Skeletal muscle cell (primary cell): ENCODE data around the gene BCL7B.
"Not testable (repeated sequence)": the region's sequence is repeated elsewhere in the genome, so short reads cannot be mapped to it uniquely, and the experiment has no call there.

Experiments used
- DNase-seq: peaks from one replicate; pipeline ENCODE4 v3.0.0-alpha.2; 2010; ENCODE audit warnings: low read depth
- H3K4me3 ChIP-seq: 2 replicates; pipeline ENCODE4 v1.5.1; 2011; ENCODE audit warnings: low read depth, mild to moderate bottlenecking, control low read depth, low read length, moderate library complexity

The BCL7B gene

GRCh38 chr7:73512018-73512780, 45.3 kb downstream of the BCL7B start:
- no peak for DNase-seq
- H3K4me3 ChIP-seq, result no peak overlapping the region

GRCh38 chr7:73509463-73509862, 48.0 kb downstream of the BCL7B start:
- H3K4me3 ChIP-seq, result no peak overlapping the region
- DNase-seq, result no peak

GRCh38 chr7:73507556-73507955, 49.9 kb downstream of the BCL7B start:
- DNase-seq, result no peak
- H3K4me3 ChIP-seq, result no peak overlapping the region

GRCh38 chr7:73504920-73505319, 52.6 kb downstream of the BCL7B start:
- H3K4me3 ChIP-seq, result no peak overlapping the region
- no peak for DNase-seq

- H3K4me3 ChIP-seq, result no peak overlapping the region
- no peak for DNase-seq
Measured at GRCh38 chr7:73504017-73504416, 53.5 kb downstream of the BCL7B start.

GRCh38 chr7:73503229-73503628, 54.3 kb downstream of the BCL7B start:
- H3K4me3 ChIP-seq, result no peak overlapping the region
- no peak for DNase-seq

- no peak overlapping the region for H3K4me3 ChIP-seq
- no peak for DNase-seq
Measured at GRCh38 chr7:73496626-73497025, 60.9 kb downstream of the BCL7B start.

- DNase-seq, H3K4me3 ChIP-seq: not testable (repeated sequence)
Measured at GRCh38 chr7:73495507-73495906, 62.0 kb downstream of the BCL7B start.

- H3K4me3 ChIP-seq, result no peak overlapping the region
- no peak for DNase-seq
Measured at GRCh38 chr7:73489976-73490375, 67.5 kb downstream of the BCL7B start.

- no peak overlapping the region for H3K4me3 ChIP-seq
- DNase-seq, result no peak
Measured at GRCh38 chr7:73487486-73487885, 70.0 kb downstream of the BCL7B start.
